H1 (cell line): Measurements from ENCODE around the gene KCNRG. TPM values are rescaled to one million over a fixed set of nuclear protein-coding genes. Genes with fewer than 3 reads are reported as not detected.

ENCODE experiments used
- CTCF ChIA-PET: fragments of 300-600 bp; sonication (Branson Sonifier 250); formaldehyde crosslinking; loops from one replicate; lab custom pipeline; 2021; ENCODE audit not compliant: partially characterized antibody; lab: Charles Lee
- POLR2A ChIA-PET: fragments of 300-600 bp; sonication (Branson Sonifier 250); formaldehyde crosslinking; loops from one replicate; lab custom pipeline; 2021; ENCODE audit warnings: inconsistent platforms; ENCODE audit not compliant: partially characterized antibody; lab: Charles Lee
- DNase-seq, 2 experiments: peaks; one replicate each; pipeline versions ENCODE4 v3.0.0 to v3.0.0-alpha.2; 2010 to 2022; ENCODE audit warnings: low spot score in 2 of 2, low read depth in 1 of 2, mixed read lengths in 1 of 2
- FAIRE-seq: peaks from 2 replicates; lab custom pipeline; 2011; peaks lifted over from hg19 to GRCh38; lab: Jason Lieb, UNC
- H2AFZ ChIP-seq: 2 replicates; pipeline ENCODE4 v1.8.1; 2012; ENCODE audit warnings: low read length, inconsistent platforms
- H2AK5ac ChIP-seq: 2 replicates; pipeline ENCODE4 v1.6.1; 2013; ENCODE audit warnings: low read depth, low read length
- H2BK120ac ChIP-seq: replicated peaks from 2 replicates; pipeline ENCODE3; 2013; ENCODE audit warnings: low read depth, low read length, inconsistent platforms
- H2BK12ac ChIP-seq: 2 replicates; pipeline ENCODE4 v1.6.1; 2013; ENCODE audit warnings: low read depth, low read length
- H2BK15ac ChIP-seq: 2 replicates; pipeline ENCODE4 v1.6.1; 2013; ENCODE audit warnings: low read length
- H2BK20ac ChIP-seq: 2 replicates; pipeline ENCODE4 v1.6.1; 2013; ENCODE audit warnings: low read length
- H2BK5ac ChIP-seq: 2 replicates; pipeline ENCODE4 v1.6.1; 2013; ENCODE audit warnings: low read depth, low read length
- H3K14ac ChIP-seq: 2 replicates; pipeline ENCODE4 v1.6.1; 2013; ENCODE audit warnings: inconsistent platforms; ENCODE audit not compliant: insufficient read length
- H3K18ac ChIP-seq: 2 replicates; pipeline ENCODE4 v1.6.1; 2013; ENCODE audit warnings: low read length; ENCODE audit errors: extremely low read depth
- H3K23ac ChIP-seq: 2 replicates; pipeline ENCODE4 v1.6.1; 2013; ENCODE audit warnings: inconsistent platforms; ENCODE audit not compliant: insufficient read length
- H3K23me2 ChIP-seq: 2 replicates; pipeline ENCODE4 v1.6.1; 2013; ENCODE audit warnings: low read depth, low read length
- H3K27ac ChIP-seq: 2 replicates; pipeline ENCODE4 v1.6.1; 2011; ENCODE audit warnings: low read depth, low read length, inconsistent platforms
- H3K27me3 ChIP-seq, 4 experiments: replicated peaks in 1 of 4; 1 replicate in 1 of 4; 2 replicates in 3 of 4; pipeline versions ENCODE4 v1.6.1 to v1.8.1; 2011 to 2013; ENCODE audit warnings: low read length in 3 of 4, mild to moderate bottlenecking in 3 of 4, inconsistent platforms in 2 of 4, mixed read lengths in 2 of 4, moderate library complexity in 1 of 4; ENCODE audit not compliant: control insufficient read depth in 3 of 4, insufficient read depth in 3 of 4; ENCODE audit errors: extremely low read depth in 1 of 4
- H3K36me3 ChIP-seq, 4 experiments: 2 replicates each; pipeline versions ENCODE4 v1.6.1 to v1.8.1; 2011 to 2013; ENCODE audit warnings: mild to moderate bottlenecking in 4 of 4, low read length in 3 of 4, moderate library complexity in 2 of 4, control low read depth in 1 of 4, inconsistent platforms in 1 of 4; ENCODE audit not compliant: insufficient read depth in 4 of 4, control insufficient read depth in 2 of 4
- H3K4ac ChIP-seq: replicated peaks from 2 replicates; pipeline ENCODE3; 2013; ENCODE audit warnings: low read length, low read depth, mixed read lengths, inconsistent platforms; ENCODE audit not compliant: insufficient read length
- H3K4me1 ChIP-seq, 4 experiments: replicated peaks in 1 of 4; 1 replicate in 1 of 4; 2 replicates in 3 of 4; pipeline versions ENCODE4 v1.6.1 to v1.8.1; 2011 to 2013; ENCODE audit warnings: low read length in 3 of 4, inconsistent platforms in 2 of 4, mixed read lengths in 1 of 4; ENCODE audit not compliant: insufficient read depth in 4 of 4, control insufficient read depth in 3 of 4
- H3K4me2 ChIP-seq, 2 experiments: 2 replicates each; pipeline versions ENCODE4 v1.6.1 to v1.8.1; 2011 to 2013; ENCODE audit warnings: low read depth in 2 of 2, low read length in 2 of 2, control low read depth in 1 of 2, inconsistent platforms in 1 of 2, mild to moderate bottlenecking in 1 of 2; ENCODE audit not compliant: insufficient read depth in 1 of 2
- H3K4me3 ChIP-seq, 4 experiments: fragments of 200-600, 300-600 bp in 1 of 4; sonication (generic), shearing (Covaris generic), sonication (Bioruptor Twin) in 1 of 4; 2 replicates each; pipeline versions ENCODE4 v1.5.1 to v1.8.1; 2011 to 2016; ENCODE audit warnings: low read length in 4 of 4, low read depth in 3 of 4, control low read depth in 2 of 4, inconsistent platforms in 2 of 4, mild to moderate bottlenecking in 2 of 4, mixed read lengths in 1 of 4, moderate library complexity in 1 of 4; ENCODE audit not compliant: insufficient read depth in 2 of 4; ENCODE audit errors: extremely low read depth in 1 of 4
- H3K56ac ChIP-seq: replicated peaks from 2 replicates; pipeline ENCODE3; 2013; ENCODE audit warnings: low read depth, mild to moderate bottlenecking, mixed read lengths, low read length, inconsistent platforms; ENCODE audit not compliant: insufficient read length
- H3K79me1 ChIP-seq: 2 replicates; pipeline ENCODE4 v1.6.1; 2013; ENCODE audit warnings: low read depth, low read length, control low read depth
- H3K79me2 ChIP-seq, 2 experiments: 2 replicates each; pipeline versions ENCODE4 v1.6.1 to v1.8.1; 2012 to 2013; ENCODE audit warnings: low read length in 2 of 2, mild to moderate bottlenecking in 2 of 2, inconsistent platforms in 1 of 2; ENCODE audit not compliant: insufficient read depth in 2 of 2, control insufficient read depth in 1 of 2
- H3K9ac ChIP-seq, 4 experiments: replicated peaks in 1 of 4; 1 replicate in 1 of 4; 2 replicates in 3 of 4; pipeline versions ENCODE4 v1.6.1 to v1.8.1; 2011 to 2013; ENCODE audit warnings: low read depth in 3 of 4, low read length in 3 of 4, control low read depth in 2 of 4, mild to moderate bottlenecking in 2 of 4, moderate library complexity in 2 of 4, inconsistent platforms in 1 of 4; ENCODE audit errors: extremely low read depth in 1 of 4
- H3K9me3 ChIP-seq, 2 experiments: 2 replicates each; pipeline versions ENCODE4 v1.6.1 to v1.8.1; 2012 to 2013; ENCODE audit warnings: mild to moderate bottlenecking in 2 of 2, moderate library complexity in 2 of 2, control low read depth in 1 of 2, inconsistent platforms in 1 of 2, low read depth in 1 of 2, low read length in 1 of 2, mixed read lengths in 1 of 2; ENCODE audit not compliant: insufficient read depth in 2 of 2
- H4K20me1 ChIP-seq, 2 experiments: replicated peaks in 1 of 2; 2 replicates each; pipeline versions ENCODE3 to v1.8.1; 2011 to 2013; ENCODE audit warnings: inconsistent platforms in 2 of 2, low read length in 2 of 2, mild to moderate bottlenecking in 1 of 2; ENCODE audit not compliant: insufficient read depth in 2 of 2, control insufficient read depth in 1 of 2
- H4K5ac ChIP-seq: 2 replicates; pipeline ENCODE4 v1.6.1; 2013; ENCODE audit warnings: low read length, low read depth, mixed read lengths, inconsistent platforms; ENCODE audit not compliant: insufficient read length
- H4K8ac ChIP-seq: 2 replicates; pipeline ENCODE4 v1.8.0; 2013; ENCODE audit warnings: mild to moderate bottlenecking, moderate library complexity, low read length, inconsistent platforms; ENCODE audit not compliant: insufficient read depth; ENCODE audit errors: extremely low read depth
- H4K91ac ChIP-seq: replicated peaks from 2 replicates; pipeline ENCODE3; 2013; ENCODE audit warnings: low read length, mixed read lengths, inconsistent platforms; ENCODE audit not compliant: insufficient read length
- CEBPB ChIP-seq: IDR thresholded peaks from 2 replicates; pipeline ENCODE4 v1.6.1; 2012; ENCODE audit warnings: low read depth, low read length
- FOSL1 ChIP-seq: IDR thresholded peaks from 2 replicates; pipeline ENCODE4 v1.6.1; 2011; ENCODE audit warnings: mild to moderate bottlenecking, low read depth, low read length, moderate library complexity; ENCODE audit not compliant: insufficient read depth
- WGBS, 2 experiments: shearing (Covaris generic) in 1 of 2; methylation state at CpG; one replicate each; pipeline versions ENCODE4 v1.1.6 to v1.1.7; 2013 to 2015; ENCODE audit warnings: low lambda C conversion rate in 2 of 2, mixed read lengths in 2 of 2, inconsistent platforms in 1 of 2, low coverage in 1 of 2, missing lambda C conversion rate in 1 of 2; ENCODE audit not compliant: insufficient replicate concordance in 2 of 2, insufficient coverage in 1 of 2, insufficient read length in 1 of 2; ENCODE audit errors: extremely low coverage in 1 of 2, missing lambda C conversion rate in 1 of 2; 5-methylcytosine and 5-hydroxymethylcytosine counted together
- polyA plus RNA-seq, 7 experiments: library from polyadenylated mRNA; depleted of rRNA in 3 of 7; stranded (reverse) in 5 of 7; unstranded in 2 of 7; fragments of >200 nt in 5 of 7; fragments of 200-250 nt in 2 of 7; gene quantifications; 1 replicate in 5 of 7; 2 replicates in 1 of 7; 4 replicates in 1 of 7; pipeline versions ENCODE4 v1.2.1 to v1.2.3, GENCODE V29; 2011 to 2013; ENCODE audit warnings: missing spikeins in 2 of 7, mixed read lengths in 2 of 7
- total RNA-seq: library from RNA; stranded (reverse); fragmentation: NEBNext Ultra II Directional; extraction: Animal tissue kit (Norgen Biotek cat#: 25700); gene quantifications from 2 replicates; pipeline ENCODE4 v1.2.1, GENCODE V29; 2021

KCNRG gene
- total and polyA plus RNA-seq, 2 of the 8 experiments (the other 6 are each of a cell fraction or from before 2014, with no cell fraction given) = 0.65 to 1.2 TPM

DNA sequence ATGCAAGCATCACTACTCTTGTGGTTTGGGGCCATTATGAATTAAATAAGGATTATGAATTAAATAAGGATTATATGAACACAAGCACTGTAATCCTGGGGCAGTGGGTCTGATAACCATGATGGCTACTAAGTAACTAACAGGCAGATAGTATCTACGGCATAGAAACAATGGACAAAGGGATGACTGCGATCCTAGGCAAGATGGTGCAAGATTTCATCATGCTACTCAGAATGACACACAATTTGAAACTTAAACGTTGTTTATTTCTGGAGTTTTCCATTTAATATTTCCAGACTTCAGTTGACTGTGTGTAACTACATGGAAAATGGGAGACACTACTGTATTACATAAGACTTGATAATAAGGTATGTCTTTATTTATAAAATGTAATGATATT lies 15.1 kb downstream of the KCNRG start:
- no peaks in the 10 kb centered on the region for H3K79me1 ChIP-seq
- no peak overlapping the region for H2AFZ ChIP-seq
- H3K4me3 ChIP-seq = no peak overlapping the region
- H2BK5ac ChIP-seq = no peak overlapping the region
- no peak overlapping the region for H3K9ac ChIP-seq
- no peak for DNase-seq
- no peaks in the 10 kb centered on the region for H4K20me1 ChIP-seq
- ChIA-PET CTCF (interaction anchor here (0.6 kb wide), 1 partner anchor 1434 kb away, joined by 3 read pairs; no protein-coding TSS in a partner anchor), POLR2A (interaction anchor here (0.7 to 1.0 kb wide), 3 partner anchors 10 to 19 kb away, joined by 3 read pairs; no protein-coding TSS in a partner anchor)
- H3K36me3 ChIP-seq = no peaks in the 10 kb centered on the region
- H3K4ac ChIP-seq = no peak overlapping the region
- H2BK20ac ChIP-seq = no peak overlapping the region
- H3K14ac ChIP-seq = no peak overlapping the region
- H2AK5ac ChIP-seq = no peak overlapping the region
- no peak overlapping the region for H3K18ac ChIP-seq
- no peak overlapping the region for H4K91ac ChIP-seq
- no peaks in the 10 kb centered on the region for H3K79me2 ChIP-seq
- H3K9me3 ChIP-seq = no peaks in the 10 kb centered on the region
- H2BK15ac ChIP-seq = no peak overlapping the region
- 92% methylated on average over 3 of the region's 3 CpGs; no CpG with 5 or more reads in 1 of the 2 experiments for WGBS, 2 experiments
- FAIRE-seq = no peak
- no peaks in the 10 kb centered on the region for H3K4me1 ChIP-seq
- TF ChIP-seq CEBPB (0 out of 2 replicates have a peak, but pooled peaks have one; percentile 42), FOSL1 (no peak)
- TF ChIP-seq, all 59 proteins: peak for 1
- no peak overlapping the region for H2BK12ac ChIP-seq
- H4K5ac ChIP-seq = no peak overlapping the region
- no peak overlapping the region for H3K23ac ChIP-seq
- H3K56ac ChIP-seq = no peak overlapping the region
- H3K4me2 ChIP-seq = no peak overlapping the region
- H4K8ac ChIP-seq = no peak overlapping the region
- no peaks in the 10 kb centered on the region for H3K27me3 ChIP-seq
- no peak overlapping the region for H3K27ac ChIP-seq
- no peaks in the 10 kb centered on the region for H3K23me2 ChIP-seq
- H2BK120ac ChIP-seq = no peak overlapping the region
